Tibial nerve (tissue), 4 donors: ENCODE measurements around the gene KIAA0232. TPM values are rescaled to one million over a fixed set of nuclear protein-coding genes. Genes with fewer than 3 reads are reported as not detected.
"Not testable (repeated sequence)": the region's sequence is repeated elsewhere in the genome, so short reads cannot be mapped to it uniquely, and the experiment has no call there.

ENCODE experiments used
- DNase-seq, 2 donors: peaks; one replicate each; pipeline ENCODE4 v3.0.0-alpha.2; 2019; ENCODE audit warnings: low spot score in 2 of 2
- H3K27ac ChIP-seq, 4 donors: fragments of 200-600 bp; sonication (generic) in 3 of 4; one replicate each; pipeline ENCODE4 v1.5.1; 2017 to 2019; ENCODE audit warnings: mild to moderate bottlenecking in 1 of 4
- H3K27me3 ChIP-seq, 2 donors: fragments of 200-600 bp; sonication (generic) in 1 of 2; one replicate each; pipeline versions ENCODE4 v1.5.1 to v1.6.0; 2017 to 2019
- H3K36me3 ChIP-seq, 3 donors: fragments of 200-600 bp; sonication (generic); one replicate each; pipeline ENCODE4 v1.5.1; 2018 to 2019
- H3K4me1 ChIP-seq, 4 donors: fragments of 200-600 bp; sonication (generic) in 3 of 4; one replicate each; pipeline ENCODE4 v1.5.1; 2017 to 2019
- H3K4me3 ChIP-seq, 4 donors: fragments of 200-600 bp; sonication (generic) in 3 of 4; one replicate each; pipeline ENCODE4 v1.5.1; 2017 to 2019; ENCODE audit warnings: mild to moderate bottlenecking in 1 of 4, moderate library complexity in 1 of 4
- H3K9me3 ChIP-seq, 4 donors: fragments of 200-600 bp; sonication (generic) in 3 of 4; one replicate each; pipeline ENCODE4 v1.5.1; 2017 to 2019
- EP300 ChIP-seq, 2 donors: sonication (generic); formaldehyde crosslinking; IDR thresholded peaks; one replicate each; pipeline ENCODE4 v1.6.1; 2017; ENCODE audit warnings: antibody characterized with exemption in 2 of 2, mild to moderate bottlenecking in 1 of 2
- POLR2A ChIP-seq, 2 donors: fragments of 450-650 bp; IDR thresholded peaks; one replicate each; pipeline ENCODE4 v1.6.1; 2017; ENCODE audit warnings: antibody characterized with exemption in 2 of 2, mild to moderate bottlenecking in 2 of 2, moderate library complexity in 2 of 2
- WGBS, 2 donors: methylation state at CpG; one replicate each; pipeline ENCODE4 v1.1.5; 2018; 5-methylcytosine and 5-hydroxymethylcytosine counted together
- total RNA-seq, 4 donors: library from RNA; depleted of rRNA; stranded (reverse); fragments of >200 nt; gene quantifications; one replicate each; pipeline ENCODE4 v1.1.0, GENCODE V29; 2016
- TF ChIP-seq, protein P1 (sequence below), 5 experiments: fragments of 200-600 bp in 3 of 5; fragments of 450-650 bp in 2 of 5; sonication (generic) in 3 of 5; IDR thresholded peaks; one replicate each; pipeline ENCODE4 v1.5.1; 2016 to 2019; ENCODE audit warnings: antibody characterized with exemption in 5 of 5, mild to moderate bottlenecking in 3 of 5, moderate library complexity in 2 of 5

The KIAA0232 gene
- total RNA-seq, 4 donors from 2014 or later: 36.7 to 57.7 (median 47.0) TPM

DNA sequence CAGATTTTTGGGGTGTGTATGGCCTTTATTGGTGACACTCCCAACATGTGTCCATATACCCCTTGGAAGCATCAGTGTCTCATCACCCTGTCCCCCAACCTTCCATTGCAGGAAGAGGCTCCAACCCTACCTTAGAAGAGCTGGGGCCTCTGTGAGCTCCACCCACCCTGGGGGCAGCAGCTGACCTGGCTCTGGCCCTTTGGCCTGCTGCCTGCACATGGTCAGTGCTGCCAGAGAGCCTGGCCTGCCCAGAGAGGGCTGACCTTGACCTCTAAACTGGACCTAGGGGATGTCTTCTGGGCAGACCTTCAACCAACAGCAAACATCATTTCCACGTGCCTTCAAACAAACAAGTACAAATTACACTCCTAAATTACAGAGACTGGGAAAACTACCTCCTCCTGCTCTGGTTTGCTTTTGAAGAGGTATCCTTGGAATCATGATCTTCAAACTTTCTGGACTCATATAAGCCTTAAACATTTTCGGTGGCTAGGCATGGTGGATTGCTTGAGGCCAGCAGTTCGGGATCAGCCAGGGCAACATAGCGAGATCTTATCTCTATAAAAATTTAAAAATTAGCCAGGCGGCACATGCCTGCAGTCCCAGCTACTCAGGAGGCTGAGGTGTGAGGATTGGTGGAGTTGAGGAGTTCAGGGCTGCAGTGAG lies 27.3 kb upstream of the KIAA0232 start:
- H3K36me3 ChIP-seq: no peaks in the 10 kb centered on the region
- 70 to 72% methylated on average over 5 of the region's 5 CpGs for WGBS, 2 donors
- no peak for DNase-seq

DNA sequence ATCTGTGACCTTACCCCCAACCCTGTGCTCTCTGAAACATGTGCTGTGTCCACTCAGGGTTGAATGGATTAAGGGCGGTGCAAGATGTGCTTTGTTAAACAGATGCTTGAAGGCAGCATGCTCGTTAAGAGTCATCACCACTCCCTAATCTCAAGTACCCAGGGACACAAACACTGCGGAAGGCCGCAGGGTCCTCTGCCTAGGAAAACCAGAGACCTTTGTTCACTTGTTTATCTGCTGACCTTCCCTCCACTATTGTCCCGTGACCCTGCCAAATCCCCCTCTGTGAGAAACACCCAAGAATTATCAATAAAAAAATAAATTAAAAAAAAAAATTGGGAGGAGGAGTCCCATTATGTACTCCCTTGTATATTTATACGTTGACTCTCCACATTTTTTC lies 26.2 kb upstream of the KIAA0232 start:
- 67 to 69% methylated on average over 2 to 3 of the region's 6 CpGs for WGBS, 2 donors
- H3K27ac ChIP-seq, H3K4me3 ChIP-seq, H3K27me3 ChIP-seq, DNase-seq, H3K36me3 ChIP-seq, H3K9me3 ChIP-seq: not testable (repeated sequence)
- peaks cover 0 to 14% (median 0%) of the 10 kb centered on the region in 4 donors for H3K4me1 ChIP-seq

More for the DNA sequence above, 27.3 kb upstream of the KIAA0232 start:
- no peaks in the 10 kb centered on the region for H3K27me3 ChIP-seq
- TF ChIP-seq, protein P1, sequence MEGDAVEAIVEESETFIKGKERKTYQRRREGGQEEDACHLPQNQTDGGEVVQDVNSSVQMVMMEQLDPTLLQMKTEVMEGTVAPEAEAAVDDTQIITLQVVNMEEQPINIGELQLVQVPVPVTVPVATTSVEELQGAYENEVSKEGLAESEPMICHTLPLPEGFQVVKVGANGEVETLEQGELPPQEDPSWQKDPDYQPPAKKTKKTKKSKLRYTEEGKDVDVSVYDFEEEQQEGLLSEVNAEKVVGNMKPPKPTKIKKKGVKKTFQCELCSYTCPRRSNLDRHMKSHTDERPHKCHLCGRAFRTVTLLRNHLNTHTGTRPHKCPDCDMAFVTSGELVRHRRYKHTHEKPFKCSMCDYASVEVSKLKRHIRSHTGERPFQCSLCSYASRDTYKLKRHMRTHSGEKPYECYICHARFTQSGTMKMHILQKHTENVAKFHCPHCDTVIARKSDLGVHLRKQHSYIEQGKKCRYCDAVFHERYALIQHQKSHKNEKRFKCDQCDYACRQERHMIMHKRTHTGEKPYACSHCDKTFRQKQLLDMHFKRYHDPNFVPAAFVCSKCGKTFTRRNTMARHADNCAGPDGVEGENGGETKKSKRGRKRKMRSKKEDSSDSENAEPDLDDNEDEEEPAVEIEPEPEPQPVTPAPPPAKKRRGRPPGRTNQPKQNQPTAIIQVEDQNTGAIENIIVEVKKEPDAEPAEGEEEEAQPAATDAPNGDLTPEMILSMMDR (IDR thresholded peaks at IDR 0.05): no peak
- TF ChIP-seq EP300 (IDR thresholded peaks at IDR 0.05) (no peak), POLR2A (IDR thresholded peaks at IDR 0.05) (no peak)
- peaks cover 0 to 23% (median 3%) of the 10 kb centered on the region in 4 donors for H3K4me1 ChIP-seq
- H3K4me3 ChIP-seq: no peak overlapping the region
- no peaks in the 10 kb centered on the region for H3K9me3 ChIP-seq
- peak overlapping the region in 1 of 4 donors; percentile 52 for H3K27ac ChIP-seq

DNA sequence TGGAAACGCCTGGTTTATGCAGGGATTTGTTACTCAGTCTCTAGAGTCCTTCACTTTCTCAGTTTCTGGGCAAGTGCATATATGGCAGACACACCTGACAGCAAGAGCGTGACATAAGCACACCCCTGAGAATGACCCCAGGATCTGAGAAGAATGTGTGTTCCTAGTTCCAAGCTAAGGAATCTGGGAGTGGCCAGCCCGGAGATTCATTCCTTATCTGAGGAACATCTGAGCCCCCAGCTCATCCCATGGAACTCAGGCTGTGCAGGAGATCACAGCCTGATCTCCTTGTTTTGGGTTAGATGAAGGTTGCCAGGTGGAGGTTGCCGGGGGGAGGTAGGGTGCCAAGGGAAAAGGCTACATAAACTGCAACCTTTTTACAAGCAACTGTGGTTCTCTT lies 23.8 kb upstream of the KIAA0232 start:
- Histone ChIP-seq H3K27me3 (no peaks in the 10 kb centered on the region), H3K36me3 (no peaks in the 10 kb centered on the region), H3K4me3 (no peak overlapping the region), H3K4me1 (peaks cover 0 to 34% (median 0%) of the 10 kb centered on the region in 4 donors), H3K27ac (no peak overlapping the region), H3K9me3 (no peaks in the 10 kb centered on the region)
- DNase-seq: no peak
- WGBS, 2 donors: 51 to 61% methylated on average over 4 of the region's 4 CpGs
- TF ChIP-seq POLR2A (IDR thresholded peaks at IDR 0.05) (no peak), EP300 (IDR thresholded peaks at IDR 0.05) (no peak)
- TF ChIP-seq, protein P1 (IDR thresholded peaks at IDR 0.05): no peak

DNA sequence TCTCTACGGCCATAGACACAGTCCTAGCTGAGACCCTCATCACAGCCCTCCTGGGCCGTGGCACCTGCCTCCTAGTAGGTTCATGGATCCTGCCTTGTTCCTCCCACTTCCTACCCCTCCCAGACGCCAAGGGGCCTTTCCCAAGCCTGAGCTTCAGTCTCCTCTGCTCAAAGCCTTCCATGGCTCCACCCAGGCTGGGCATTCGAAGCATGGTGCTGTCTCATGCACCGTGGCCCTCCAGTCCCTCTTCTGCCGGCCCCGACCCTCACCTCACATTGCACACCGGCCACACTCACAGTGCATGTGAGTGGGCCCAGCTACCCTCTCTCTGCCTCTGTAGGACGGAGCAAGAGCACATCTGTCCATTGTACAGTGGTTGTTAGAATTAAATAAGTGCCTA lies 21.7 kb upstream of the KIAA0232 start:
- no peak for TF ChIP-seq EP300 (IDR thresholded peaks at IDR 0.05)
- no peak for TF ChIP-seq POLR2A (IDR thresholded peaks at IDR 0.05)
- TF ChIP-seq, protein P1 (IDR thresholded peaks at IDR 0.05): no peak
- H3K4me3 ChIP-seq: no peak overlapping the region
- no peaks in the 10 kb centered on the region for H3K9me3 ChIP-seq
- H3K27ac ChIP-seq: peak overlapping the region in 2 of 4 donors; percentile 55 to 78
- no peaks in the 10 kb centered on the region for H3K27me3 ChIP-seq
- 86 to 90% methylated on average over 9 of the region's 9 CpGs for WGBS, 2 donors
- no peak for DNase-seq
- H3K36me3 ChIP-seq: no peaks in the 10 kb centered on the region
- H3K4me1 ChIP-seq: peaks cover 0 to 25% (median 0%) of the 10 kb centered on the region in 4 donors

- Histone ChIP-seq H3K27me3 (no peaks in the 10 kb centered on the region), H3K4me1 (peaks cover 0 to 25% (median 0%) of the 10 kb centered on the region in 4 donors), H3K4me3 (no peak overlapping the region), H3K36me3 (no peaks in the 10 kb centered on the region), H3K27ac (peak overlapping the region in 3 of 4 donors; percentile 7 to 78 (median 42)), H3K9me3 (no peaks in the 10 kb centered on the region)
- 50 to 57% methylated on average over 35 of the region's 35 CpGs for WGBS, 2 donors
- TF ChIP-seq EP300 (IDR thresholded peaks at IDR 0.05): peak in 1 of 2 donors; percentile 75
- TF ChIP-seq, protein P1 (IDR thresholded peaks at IDR 0.05): no peak
- DNase-seq: no peak
These were observed 20.6 kb upstream of the KIAA0232 start for GRCh38 chr4:6761649-6762615.
